SK-N-DZ (cell line): Measurements from ENCODE around the gene TAF11L13. TPM values are rescaled to one million over a fixed set of nuclear protein-coding genes. Genes with fewer than 3 reads are reported as not detected.
"Not testable (repeated sequence)": the region's sequence is repeated elsewhere in the genome, so short reads cannot be mapped to it uniquely, and the experiment has no call there.

ENCODE experiments used
- DNase-seq: peaks from one replicate; pipeline ENCODE4 v3.0.0-alpha.2; 2015; ENCODE audit warnings: low spot score
- polyA plus RNA-seq, 2 experiments: library from polyadenylated mRNA; depleted of rRNA; stranded (reverse); fragments of >200 nt; gene quantifications; 2 replicates each; pipeline ENCODE4 v1.2.3, GENCODE V29; 2014

The TAF11L13 gene
- polyA plus RNA-seq (2014; cell fraction: cytosol; rRNA removed), result not detected in 2 replicates
- polyA plus RNA-seq (2014; cell fraction: nucleus; rRNA removed), result not detected in 2 replicates

- DNase-seq, result not testable (repeated sequence)
These were observed at the start of gene TAF11L13 for GRCh38 chr5:17631788-17632187. Gene TAF11L13 (plus strand): TSS chr5:17632088.

- DNase-seq, result not testable (repeated sequence)
These were observed 46.2 kb upstream of the TAF11L13 start, which contains the start of gene TAF11L7 for GRCh38 chr5:17585658-17586057. Gene TAF11L7 (minus strand): TSS chr5:17585758.

GRCh38 chr5:17590860-17591259, 41.0 kb upstream of the TAF11L13 start, which contains the start of gene TAF11L8:
Gene TAF11L8 (minus strand): TSS chr5:17590960.
- not testable (repeated sequence) for DNase-seq

GRCh38 chr5:17594255-17594654, 37.6 kb upstream of the TAF11L13 start, which contains the start of gene TAF11L9:
Gene TAF11L9 (minus strand): TSS chr5:17594394.
- DNase-seq, result not testable (repeated sequence)

- DNase-seq, result not testable (repeated sequence)
These were observed 34.2 kb upstream of the TAF11L13 start, which contains the start of gene TAF11L10 for GRCh38 chr5:17597728-17598127. Gene TAF11L10 (minus strand): TSS chr5:17597828.

- not testable (repeated sequence) for DNase-seq
These were observed 28.0 kb upstream of the TAF11L13 start, which contains the start of gene TAF11L11 for GRCh38 chr5:17603880-17604279. Gene TAF11L11 (plus strand): TSS chr5:17604183.

GRCh38 chr5:17604951-17605350, 26.9 kb upstream of the TAF11L13 start:
- DNase-seq, result no peak

- not testable (repeated sequence) for DNase-seq
These were observed 24.4 kb upstream of the TAF11L13 start for GRCh38 chr5:17607461-17607860.

- DNase-seq, result not testable (repeated sequence)
These were observed 21.8 kb upstream of the TAF11L13 start, which contains the start of gene TAF11L12 for GRCh38 chr5:17610092-17610491. Gene TAF11L12 (plus strand): TSS chr5:17610392.

- DNase-seq, result peak; percentile 75
These were observed 16.8 kb upstream of the TAF11L13 start for GRCh38 chr5:17614872-17615605.

GRCh38 chr5:17619354-17619753, 12.5 kb upstream of the TAF11L13 start:
- DNase-seq, result no peak

- DNase-seq, result no peak
These were observed 11.3 kb upstream of the TAF11L13 start for GRCh38 chr5:17620627-17621026.

GRCh38 chr5:17625686-17626085, 6.2 kb upstream of the TAF11L13 start:
- no peak for DNase-seq

GRCh38 chr5:17634160-17634559, 2.3 kb downstream of the TAF11L13 start, which contains the start of gene TAF11L14:
Gene TAF11L14 (plus strand): TSS chr5:17634460.
- DNase-seq, result no peak

- DNase-seq, result not testable (repeated sequence)
These were observed 17.3 kb downstream of the TAF11L13 start for GRCh38 chr5:17649232-17649631.

- DNase-seq, result not testable (repeated sequence)
These were observed 23.4 kb downstream of the TAF11L13 start for GRCh38 chr5:17655201-17655759.

- no peak for DNase-seq
These were observed 24.0 kb downstream of the TAF11L13 start for GRCh38 chr5:17655921-17656320.

GRCh38 chr5:17663182-17663581, 31.3 kb downstream of the TAF11L13 start:
- no peak for DNase-seq

GRCh38 chr5:17665836-17666235, 33.9 kb downstream of the TAF11L13 start:
- no peak for DNase-seq

- DNase-seq, result no peak
These were observed 34.9 kb downstream of the TAF11L13 start for GRCh38 chr5:17666726-17667235.

- DNase-seq, result no peak
These were observed 38.5 kb downstream of the TAF11L13 start for GRCh38 chr5:17670353-17670752.

- no peak for DNase-seq
These were observed 47.0 kb downstream of the TAF11L13 start for GRCh38 chr5:17678751-17679324.
